H1 (cell line): ENCODE data around the gene ARHGEF26.

Source experiments
- CHD2 ChIP-seq: IDR thresholded peaks from 2 replicates; pipeline ENCODE4 v1.6.1; 2012; ENCODE audit warnings: low read length, improper control_type of control experiment
- CTCF ChIP-seq, 3 experiments: IDR thresholded peaks; 1 replicate in 2 of 3; 2 replicates in 1 of 3; pipeline versions ENCODE4 v1.5.1 to v1.6.1; 2011; ENCODE audit warnings: low read length in 3 of 3, mild to moderate bottlenecking in 3 of 3, inconsistent platforms in 2 of 3, low read depth in 1 of 3, moderate library complexity in 1 of 3; ENCODE audit not compliant: insufficient read depth in 1 of 3; ENCODE audit errors: control extremely low read depth in 1 of 3
- E2F6 ChIP-seq: IDR thresholded peaks from 2 replicates; pipeline ENCODE4 v1.6.1; 2012; ENCODE audit warnings: inconsistent platforms
- EZH2 ChIP-seq: fragments of 200-600 bp; sonication (generic); IDR thresholded peaks from 2 replicates; pipeline ENCODE4 v1.7.1; 2012; ENCODE audit warnings: low read depth, mild to moderate bottlenecking, moderate library complexity, low read length, inconsistent platforms; ENCODE audit not compliant: severe bottlenecking
- JUND ChIP-seq: IDR thresholded peaks from 2 replicates; pipeline ENCODE4 v1.6.1; 2011; ENCODE audit warnings: mild to moderate bottlenecking, improper control_type of control experiment, low read length
- NANOG ChIP-seq: IDR thresholded peaks from 2 replicates; pipeline ENCODE4 v1.6.1; 2011; ENCODE audit warnings: low read length, low read depth, mild to moderate bottlenecking, inconsistent platforms; ENCODE audit not compliant: insufficient read depth, poor library complexity, severe bottlenecking
- POLR2A ChIP-seq, 2 experiments: IDR thresholded peaks; 1 replicate in 1 of 2; 2 replicates in 1 of 2; pipeline ENCODE4 v1.6.1; 2011; ENCODE audit warnings: low read depth in 2 of 2, low read length in 2 of 2, mild to moderate bottlenecking in 2 of 2; ENCODE audit errors: control extremely low read depth in 1 of 2
- TBP ChIP-seq: IDR thresholded peaks from 2 replicates; pipeline ENCODE4 v1.6.1; 2011; ENCODE audit warnings: low read depth, low read length, improper control_type of control experiment

GRCh38 chr3:154151969-154152368 is 30.8 kb downstream of the ARHGEF26 start:
- no peak for TF ChIP-seq POLR2A (IDR thresholded peaks at IDR 0.05; ENCODE audit: control extremely low read depth in 1 of 2, low read depth in 2 of 2, low read length in 2 of 2)
- no peak for TF ChIP-seq EZH2
- no peak for TF ChIP-seq JUND
- no peak for TF ChIP-seq TBP
- TF ChIP-seq CTCF (IDR thresholded peaks at IDR 0.05; ENCODE audit: control extremely low read depth in 1 of 3, insufficient read depth in 1 of 3, low read depth in 1 of 3, low read length in 3 of 3), result no peak
- TF ChIP-seq CHD2, result no peak
- no peak for TF ChIP-seq NANOG
- no peak for TF ChIP-seq E2F6
